Heart left ventricle (tissue), 16 donors: ENCODE data around the gene GSTA1. TPM values are rescaled to one million over a fixed set of nuclear protein-coding genes. Genes with fewer than 3 reads are reported as not detected.
"Not testable (repeated sequence)": the region's sequence is repeated elsewhere in the genome, so short reads cannot be mapped to it uniquely, and the experiment has no call there.

Experiments
- ATAC-seq, 4 donors: fragments of 200-7000 bp; cut with Tn5 transposase; one replicate each; pipeline ENCODE4 v1.9.1; 2020 to 2022; ENCODE audit warnings: moderate library complexity in 4 of 4, mild to moderate bottlenecking in 3 of 4, moderate number of reproducible peaks in 1 of 4
- DNase-seq, 5 donors: peaks; one replicate each; pipeline ENCODE4 v3.0.0-alpha.2; 2020
- H3K27ac ChIP-seq, 12 donors: fragments of 200-600 bp; sonication (generic) in 4 of 12; one replicate each; pipeline versions ENCODE4 v1.5.0 to v1.8.0; 2016 to 2022; ENCODE audit warnings: mild to moderate bottlenecking in 2 of 12
- H3K27me3 ChIP-seq, 9 donors: fragments of 200-600 bp; sonication (generic) in 2 of 9; one replicate each; pipeline versions ENCODE4 v1.5.1 to v1.8.0; 2016 to 2022; ENCODE audit warnings: mild to moderate bottlenecking in 3 of 9
- H3K36me3 ChIP-seq, 9 donors: fragments of 200-600 bp; sonication (generic) in 2 of 9; one replicate each; pipeline versions ENCODE4 v1.5.0 to v1.8.0; 2018 to 2022; ENCODE audit warnings: mild to moderate bottlenecking in 2 of 9
- H3K4me1 ChIP-seq, 12 donors: fragments of 200-600 bp; sonication (generic) in 4 of 12; one replicate each; pipeline versions ENCODE4 v1.5.0 to v1.8.0; 2016 to 2022; ENCODE audit warnings: mild to moderate bottlenecking in 3 of 12
- H3K4me3 ChIP-seq, 12 donors: fragments of 200-600 bp; sonication (generic) in 4 of 12; one replicate each; pipeline versions ENCODE4 v1.5.0 to v1.8.0; 2017 to 2022; ENCODE audit warnings: mild to moderate bottlenecking in 9 of 12, moderate library complexity in 4 of 12
- H3K9me3 ChIP-seq, 12 donors: fragments of 200-600 bp; sonication (generic) in 4 of 12; one replicate each; pipeline versions ENCODE4 v1.5.0 to v1.8.0; 2016 to 2022; ENCODE audit warnings: mild to moderate bottlenecking in 1 of 12
- POLR2A ChIP-seq, 2 donors: fragments of 450-650 bp; IDR thresholded peaks; one replicate each; pipeline ENCODE4 v1.6.1; 2017; ENCODE audit warnings: antibody characterized with exemption in 2 of 2, mild to moderate bottlenecking in 2 of 2, moderate library complexity in 2 of 2
- WGBS, 4 donors: extraction: QIAGEN DNeasy Blood & Tissue Kit in 2 of 4; methylation state at CpG; one replicate each; pipeline versions ENCODE4 v1.1.5 to v1.1.7; 2013 to 2018; 5-methylcytosine and 5-hydroxymethylcytosine counted together
- intact Hi-C, 10 donors: fragments of 100-400 bp; cut with DNase I; formaldehyde crosslinking; loops; one replicate each; pipeline versions ENCODE4 v1.11.1 to v1.14.2; 2022
- polyA plus RNA-seq, 2 donors: library from polyadenylated mRNA; stranded (reverse); fragments of 200-250 nt; gene quantifications; one replicate each; pipeline ENCODE4 v1.2.3, GENCODE V29; 2013
- total RNA-seq, 9 donors: library from RNA; depleted of rRNA in 2 of 9; stranded (reverse); fragments of >200 nt in 2 of 9; fragmentation: NEBNext Ultra II Directional in 3 of 9; extraction: Animal tissue kit (Norgen Biotek cat#: 25700) in 3 of 9; gene quantifications; one replicate each; pipeline versions ENCODE4 v1.1.0 to v1.2.4, GENCODE V29; 2016 to 2023
- TF ChIP-seq, protein P1 (sequence below), 12 donors: fragments of 200-600 bp; sonication (generic) in 4 of 12; IDR thresholded peaks; one replicate each; pipeline versions ENCODE4 v1.5.0 to v1.8.0; 2018 to 2022; ENCODE audit warnings: antibody characterized with exemption in 12 of 12, mild to moderate bottlenecking in 5 of 12
- donor health status: ischemic (EF 13 %, LVEDD 7.1; RV severe dilation, severe dysfunction).
- donor health status: healthy with polysubstance abuse.
- donor health status: DM: no; HTN: yes; CAD: no.
- donor health status: DM: no; HTN: no; CAD: no.
- donor health status: ischemic (EF 25% LVEDD 6.9; RV normal size, moderate dysfunction).
- donor health status: ischemic (EF 25% LVEDD 5.7; RV mildly dilated, moderate dysfunction).
- donor health status: healthy.
- donor health status: DM: yes; HTN: yes; CAD: no.
- donor health status: ischemic (EF 35%, LVEDD 5.7; RV mildly dilated, moderate dysfunction).
- donor health status: nonischemic (EF 11% LVEDD 7.7; RV severe dilation, severe dysfunction).
- donor health status: DM: yes; HTN: yes; CAD: no.
- donor health status: PGD.
- donor health status: ischemic (EF 29% LVEDD 5.4; RV normal size, mild dysfunction).
- donor health status: nonischemic (EF 23%, LVEDD 6.1; RV moderate dilation, normal function).

GSTA1 gene
- total and polyA plus RNA-seq, 11 donors = not detected

DNA sequence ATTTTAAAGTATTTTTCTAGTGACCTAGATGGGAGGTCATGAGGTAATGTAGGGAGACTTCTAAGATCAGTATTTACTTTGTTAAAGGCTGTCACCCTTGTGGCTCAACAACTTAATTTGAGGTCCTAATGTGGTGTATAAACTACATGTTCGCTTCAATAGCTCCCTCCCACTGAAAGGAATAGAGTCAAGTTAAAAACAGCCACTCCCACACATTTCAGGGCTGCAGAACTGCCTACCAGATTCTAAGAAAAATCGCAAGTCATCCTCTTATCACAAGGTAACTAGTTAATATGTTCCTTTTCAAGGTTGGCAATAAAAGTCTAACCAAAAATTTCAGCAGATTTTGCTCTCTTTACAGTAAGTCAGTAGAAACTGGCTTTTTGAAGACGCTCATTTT is 15.1 kb downstream of the GSTA1 start:
- Histone ChIP-seq H3K4me1 (no peaks in the 10 kb centered on the region), H3K36me3 (no peaks in the 10 kb centered on the region), H3K9me3 (peaks cover 0 to 2% (median 0%) of the 10 kb centered on the region in 12 donors), H3K27me3 (no peaks in the 10 kb centered on the region), H3K4me3 (no peak overlapping the region), H3K27ac (no peak overlapping the region)
- TF ChIP-seq POLR2A (IDR thresholded peaks at IDR 0.05) = no peak
- TF ChIP-seq, protein P1, sequence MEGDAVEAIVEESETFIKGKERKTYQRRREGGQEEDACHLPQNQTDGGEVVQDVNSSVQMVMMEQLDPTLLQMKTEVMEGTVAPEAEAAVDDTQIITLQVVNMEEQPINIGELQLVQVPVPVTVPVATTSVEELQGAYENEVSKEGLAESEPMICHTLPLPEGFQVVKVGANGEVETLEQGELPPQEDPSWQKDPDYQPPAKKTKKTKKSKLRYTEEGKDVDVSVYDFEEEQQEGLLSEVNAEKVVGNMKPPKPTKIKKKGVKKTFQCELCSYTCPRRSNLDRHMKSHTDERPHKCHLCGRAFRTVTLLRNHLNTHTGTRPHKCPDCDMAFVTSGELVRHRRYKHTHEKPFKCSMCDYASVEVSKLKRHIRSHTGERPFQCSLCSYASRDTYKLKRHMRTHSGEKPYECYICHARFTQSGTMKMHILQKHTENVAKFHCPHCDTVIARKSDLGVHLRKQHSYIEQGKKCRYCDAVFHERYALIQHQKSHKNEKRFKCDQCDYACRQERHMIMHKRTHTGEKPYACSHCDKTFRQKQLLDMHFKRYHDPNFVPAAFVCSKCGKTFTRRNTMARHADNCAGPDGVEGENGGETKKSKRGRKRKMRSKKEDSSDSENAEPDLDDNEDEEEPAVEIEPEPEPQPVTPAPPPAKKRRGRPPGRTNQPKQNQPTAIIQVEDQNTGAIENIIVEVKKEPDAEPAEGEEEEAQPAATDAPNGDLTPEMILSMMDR (IDR thresholded peaks at IDR 0.05) = no peak
- 50 to 73% (median 56%) methylated on average over 3 of the region's 3 CpGs for WGBS, 4 donors
- ATAC-seq = no peak
- DNase-seq = no peak
- intact Hi-C loops = loop anchor here in 2 of 10 donors (5.0 kb wide), 1 partner anchor 39 kb away; no protein-coding TSS in a partner anchor

DNA sequence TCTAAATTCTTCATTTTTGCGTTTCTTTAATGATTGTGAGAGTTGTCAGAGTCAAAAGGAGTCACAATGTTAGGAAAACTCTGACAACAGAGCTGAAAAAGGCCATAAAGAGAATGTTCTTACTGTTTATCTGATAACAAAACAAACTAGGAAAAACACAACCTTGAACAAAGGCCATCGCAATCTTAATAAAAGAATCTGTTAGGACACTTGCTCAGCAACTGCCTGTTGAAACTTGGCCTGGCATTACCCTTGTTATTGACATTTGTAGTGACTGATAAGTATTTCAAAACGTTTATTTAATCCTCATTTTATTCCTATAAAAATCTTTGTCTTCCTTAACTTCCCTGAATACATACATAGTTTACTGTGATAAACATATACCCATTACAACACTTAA is 15.7 kb downstream of the GSTA1 start:
- DNase-seq = no peak
- intact Hi-C loops = loop anchor here in 3 of 10 donors (2.0 to 5.0 kb wide), 2 partner anchors 39 kb away; no protein-coding TSS in a partner anchor

DNA sequence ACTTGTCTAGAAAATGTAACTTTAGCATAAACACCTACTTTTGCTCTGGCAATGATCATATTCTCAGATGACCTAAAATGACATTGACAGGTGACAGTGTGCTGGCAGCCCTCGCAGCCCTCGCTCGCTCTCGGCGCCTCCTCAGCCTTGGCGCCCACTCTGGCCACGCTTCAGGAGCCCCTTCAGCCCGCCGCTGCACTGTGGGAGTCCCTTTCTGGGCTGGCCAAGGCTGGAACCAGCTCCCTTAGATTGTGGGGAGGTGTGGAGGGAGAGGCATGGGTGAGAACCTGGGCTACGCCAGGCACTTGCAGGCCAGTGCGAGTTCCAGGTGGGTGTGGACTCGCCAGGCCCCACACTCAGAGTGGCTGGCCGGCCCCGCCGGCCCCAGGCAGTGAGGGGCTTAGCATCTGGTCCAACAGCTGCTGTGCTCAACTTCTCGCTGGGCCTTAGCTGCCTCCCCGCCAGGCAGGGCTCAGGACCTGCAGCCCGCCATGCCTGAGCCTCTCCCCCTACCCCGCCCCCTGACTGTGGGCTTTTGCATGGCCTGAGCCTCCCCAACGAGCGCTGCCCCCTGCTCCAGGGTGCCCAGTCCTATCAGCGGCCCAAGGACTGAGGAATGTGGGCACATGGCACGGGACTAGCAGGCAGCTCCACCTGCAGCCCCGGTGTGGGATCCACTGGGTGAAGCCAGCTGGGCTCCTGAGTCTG is 17.2 kb downstream of the GSTA1 start:
- 90 to 95% (median 93%) methylated on average over 13 to 24 of the region's 24 CpGs for WGBS, 4 donors
- no peaks in the 10 kb centered on the region for H3K36me3 ChIP-seq
- H3K4me3 ChIP-seq = no peak overlapping the region
- DNase-seq (no peak), ATAC-seq (no peak)
- intact Hi-C loops = loop anchor here in 3 of 10 donors (2.0 to 5.0 kb wide), 2 partner anchors 40 to 41 kb away; no protein-coding TSS in a partner anchor
- H3K27ac ChIP-seq = no peak overlapping the region
- H3K27me3 ChIP-seq = no peaks in the 10 kb centered on the region
- TF ChIP-seq POLR2A (IDR thresholded peaks at IDR 0.05) = no peak
- H3K4me1 ChIP-seq = no peaks in the 10 kb centered on the region
- H3K9me3 ChIP-seq = no peaks in the 10 kb centered on the region

More for the DNA sequence above, 15.7 kb downstream of the GSTA1 start:
- no peak overlapping the region for H3K4me3 ChIP-seq
- 49 to 51% (median 51%) methylated on average over 3 of the region's 3 CpGs for WGBS, 4 donors
- TF ChIP-seq, protein P1 (IDR thresholded peaks at IDR 0.05) = no peak
- no peak for TF ChIP-seq POLR2A (IDR thresholded peaks at IDR 0.05)
- no peak overlapping the region for H3K27ac ChIP-seq
- no peaks in the 10 kb centered on the region for H3K4me1 ChIP-seq
- peaks cover 0 to 2% (median 0%) of the 10 kb centered on the region in 12 donors for H3K9me3 ChIP-seq
- H3K36me3 ChIP-seq = no peaks in the 10 kb centered on the region
- no peaks in the 10 kb centered on the region for H3K27me3 ChIP-seq
- ATAC-seq = no peak

DNA sequence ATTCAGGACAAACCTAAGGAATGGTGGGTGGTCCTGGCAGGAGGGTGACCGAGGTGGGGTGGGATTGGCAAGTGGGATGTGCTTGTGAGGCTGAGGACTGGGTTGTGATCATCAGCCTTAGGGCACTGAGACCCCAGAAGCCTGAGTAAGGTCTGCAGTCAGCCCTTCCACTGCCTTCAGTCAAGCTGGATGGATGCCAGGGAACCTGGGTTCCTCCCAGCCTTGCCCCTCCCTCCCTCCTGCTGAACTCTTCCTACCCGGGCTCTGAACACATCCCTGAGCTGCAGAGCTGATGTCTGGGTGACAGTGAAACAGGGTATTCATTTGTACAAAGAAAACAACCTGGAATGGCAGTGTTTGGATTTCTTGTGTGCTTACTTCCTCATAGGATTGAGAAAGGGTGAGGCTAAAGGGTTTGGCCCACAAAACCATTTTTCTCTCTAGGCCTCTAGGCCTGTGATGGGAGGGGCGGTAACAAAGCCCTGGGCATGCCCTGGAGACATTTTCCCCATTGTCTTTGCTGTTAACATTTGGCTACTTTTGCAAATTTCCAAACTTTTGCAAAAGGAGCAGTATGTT is 20.8 kb downstream of the GSTA1 start:
- H3K36me3 ChIP-seq, H3K27me3 ChIP-seq, H3K9me3 ChIP-seq, ATAC-seq, H3K27ac ChIP-seq, DNase-seq, H3K4me3 ChIP-seq, intact Hi-C loops, H3K4me1 ChIP-seq: not testable (repeated sequence)
- 30 to 48% (median 44%) methylated on average over 3 of the region's 3 CpGs for WGBS, 4 donors

DNA sequence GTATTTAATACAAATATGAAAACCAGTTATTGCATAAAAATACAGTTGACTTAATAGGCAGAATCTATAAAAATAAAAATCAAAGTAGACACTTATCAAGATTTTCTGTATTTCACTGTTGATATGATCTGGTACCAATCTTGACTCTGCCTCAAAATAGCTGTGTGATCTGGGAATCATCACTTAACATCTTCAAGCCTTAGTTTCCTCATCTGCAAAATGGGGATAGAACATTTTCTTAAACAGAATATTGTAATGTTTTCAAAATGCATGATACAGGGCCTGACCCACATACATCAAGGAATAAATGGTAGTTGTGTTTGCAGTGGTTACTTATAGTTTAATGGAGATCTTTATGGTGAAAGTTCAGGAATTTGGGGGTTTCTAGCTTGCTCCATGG is 21.4 kb downstream of the GSTA1 start:
- intact Hi-C loops, H3K9me3 ChIP-seq, ATAC-seq: not testable (repeated sequence)

More for the DNA sequence above, 21.4 kb downstream of the GSTA1 start:
- not testable (repeated sequence) for H3K36me3 ChIP-seq, H3K4me3 ChIP-seq, H3K27ac ChIP-seq, DNase-seq, H3K4me1 ChIP-seq, H3K27me3 ChIP-seq
